H9 (cell line): Measurements from ENCODE around the gene IL15. TPM values are rescaled to one million over a fixed set of nuclear protein-coding genes. Genes with fewer than 3 reads are reported as not detected.

Experiments used
- DNase-seq: peaks from one replicate; pipeline ENCODE4 v3.0.0-alpha.2; 2017
- H2AFZ ChIP-seq: one replicate; pipeline ENCODE4 v1.6.1; 2013; ENCODE audit warnings: mild to moderate bottlenecking, low read length, control low read depth, moderate library complexity
- H2AK5ac ChIP-seq: 2 replicates; pipeline ENCODE4 v1.6.1; 2013; ENCODE audit warnings: low read length, control low read depth, mixed read lengths; ENCODE audit not compliant: insufficient read length
- H2BK120ac ChIP-seq: one replicate; pipeline ENCODE4 v1.6.1; 2013; ENCODE audit warnings: low read depth, mild to moderate bottlenecking, low read length, control low read depth, inconsistent platforms; ENCODE audit not compliant: poor library complexity, severe bottlenecking
- H2BK12ac ChIP-seq: 2 replicates; pipeline ENCODE4 v1.6.1; 2013; ENCODE audit warnings: low read length, control low read depth, mixed read lengths, low read depth; ENCODE audit not compliant: insufficient read length
- H2BK15ac ChIP-seq: 2 replicates; pipeline ENCODE4 v1.6.1; 2013; ENCODE audit warnings: low read depth, low read length, control low read depth
- H2BK20ac ChIP-seq: one replicate; pipeline ENCODE4 v1.6.1; 2013; ENCODE audit warnings: low read depth, mild to moderate bottlenecking, low read length, control low read depth, inconsistent platforms; ENCODE audit not compliant: poor library complexity, severe bottlenecking
- H2BK5ac ChIP-seq: 2 replicates; pipeline ENCODE4 v1.6.1; 2013; ENCODE audit warnings: low read length, control low read depth, mixed read lengths; ENCODE audit not compliant: insufficient read length
- H3K14ac ChIP-seq: 2 replicates; pipeline ENCODE4 v1.6.1; 2013; ENCODE audit warnings: low read length, control low read depth; ENCODE audit not compliant: insufficient read depth
- H3K18ac ChIP-seq: 2 replicates; pipeline ENCODE4 v1.6.1; 2013; ENCODE audit warnings: low read depth, mild to moderate bottlenecking, mixed read lengths, low read length, control low read depth; ENCODE audit not compliant: insufficient read length
- H3K23ac ChIP-seq: 2 replicates; pipeline ENCODE4 v1.6.1; 2013; ENCODE audit warnings: low read length, control low read depth, mixed read lengths, low read depth; ENCODE audit not compliant: insufficient read length
- H3K23me2 ChIP-seq: 2 replicates; pipeline ENCODE4 v1.6.1; 2013; ENCODE audit warnings: low read depth, mild to moderate bottlenecking, mixed read lengths, low read length, control low read depth; ENCODE audit not compliant: insufficient read length, poor library complexity, severe bottlenecking
- H3K27ac ChIP-seq: 2 replicates; pipeline ENCODE4 v1.5.1; 2013; ENCODE audit warnings: low read length, control low read depth, mixed read lengths, low read depth; ENCODE audit not compliant: insufficient read length
- H3K27me3 ChIP-seq: 2 replicates; pipeline ENCODE4 v1.6.1; 2013; ENCODE audit warnings: low read length, control low read depth, inconsistent platforms; ENCODE audit not compliant: insufficient read depth
- H3K4ac ChIP-seq: 2 replicates; pipeline ENCODE4 v1.6.1; 2013; ENCODE audit warnings: low read depth, mild to moderate bottlenecking, control low read depth, inconsistent platforms, low read length, moderate library complexity
- H3K4me1 ChIP-seq: 2 replicates; pipeline ENCODE4 v1.6.1; 2013; ENCODE audit warnings: low read length, control low read depth, inconsistent platforms; ENCODE audit not compliant: insufficient read depth
- H3K4me2 ChIP-seq: 2 replicates; pipeline ENCODE4 v1.6.1; 2013; ENCODE audit warnings: low read length, control low read depth, mixed read lengths; ENCODE audit not compliant: insufficient read length, insufficient read depth
- H3K56ac ChIP-seq: 2 replicates; pipeline ENCODE4 v1.6.1; 2013; ENCODE audit warnings: low read depth, mild to moderate bottlenecking, mixed read lengths, low read length, control low read depth; ENCODE audit not compliant: insufficient read length
- H3K79me1 ChIP-seq: 2 replicates; pipeline ENCODE4 v1.6.1; 2013; ENCODE audit warnings: low read depth, mild to moderate bottlenecking, moderate library complexity, low read length, control low read depth, inconsistent platforms; ENCODE audit not compliant: insufficient read depth, poor library complexity, severe bottlenecking
- H3K79me2 ChIP-seq: 2 replicates; pipeline ENCODE4 v1.6.1; 2013; ENCODE audit warnings: low read length, control low read depth, inconsistent platforms; ENCODE audit not compliant: insufficient read depth
- H3K9ac ChIP-seq: 2 replicates; pipeline ENCODE4 v1.6.1; 2013; ENCODE audit warnings: low read length, control low read depth, mixed read lengths; ENCODE audit not compliant: insufficient read length; ENCODE audit errors: extremely low read depth
- H3K9me3 ChIP-seq: one replicate; pipeline ENCODE4 v1.6.1; 2013; ENCODE audit warnings: low read depth, low read length, inconsistent platforms; ENCODE audit not compliant: control insufficient read depth
- H3T11ph ChIP-seq: one replicate; pipeline ENCODE4 v1.6.1; 2013; ENCODE audit warnings: mild to moderate bottlenecking, low read length, control low read depth, inconsistent platforms
- H4K20me1 ChIP-seq: one replicate; pipeline ENCODE4 v1.6.1; 2013; ENCODE audit not compliant: control insufficient read depth, insufficient read length, insufficient read depth
- H4K5ac ChIP-seq: 2 replicates; pipeline ENCODE4 v1.6.1; 2013; ENCODE audit warnings: low read depth, mild to moderate bottlenecking, mixed read lengths, low read length, control low read depth; ENCODE audit not compliant: insufficient read length
- H4K8ac ChIP-seq: replicated peaks from 2 replicates; pipeline ENCODE4 v1.6.1; 2013; ENCODE audit warnings: low read length, control low read depth, mixed read lengths, low read depth; ENCODE audit not compliant: insufficient read length
- H4K91ac ChIP-seq: 2 replicates; pipeline ENCODE4 v1.6.1; 2013; ENCODE audit warnings: low read depth, mild to moderate bottlenecking, moderate library complexity, mixed read lengths, low read length, control low read depth; ENCODE audit not compliant: insufficient read length
- H3K27ac Mint-ChIP-seq, 3 experiments: 2 replicates in 2 of 3; 3 replicates in 1 of 3; pipeline ENCODE4 v1.8.0; 2020 to 2021; ENCODE audit warnings: mixed read lengths in 3 of 3, mild to moderate bottlenecking in 1 of 3, moderate library complexity in 1 of 3
- H3K27me3 Mint-ChIP-seq: 2 replicates; pipeline ENCODE4 v1.8.0; 2021; ENCODE audit warnings: low read depth, mild to moderate bottlenecking, moderate library complexity, mixed read lengths
- H3K36me3 Mint-ChIP-seq, 3 experiments: 2 replicates in 2 of 3; 3 replicates in 1 of 3; pipeline ENCODE4 v1.8.0; 2020 to 2021; ENCODE audit warnings: low read depth in 3 of 3, mixed read lengths in 3 of 3; ENCODE audit not compliant: insufficient read depth in 1 of 3
- H3K4me1 Mint-ChIP-seq, 2 experiments: 2 replicates each; pipeline ENCODE4 v1.8.0; 2020; ENCODE audit warnings: mixed read lengths in 2 of 2
- H3K4me3 Mint-ChIP-seq, 2 experiments: 2 replicates in 1 of 2; 3 replicates in 1 of 2; pipeline ENCODE4 v1.8.0; 2020 to 2021; ENCODE audit warnings: mild to moderate bottlenecking in 2 of 2, mixed read lengths in 2 of 2, moderate library complexity in 1 of 2
- H3K9me3 Mint-ChIP-seq, 2 experiments: 2 replicates in 1 of 2; 3 replicates in 1 of 2; pipeline ENCODE4 v1.8.0; 2020; ENCODE audit warnings: mild to moderate bottlenecking in 2 of 2, mixed read lengths in 2 of 2, moderate library complexity in 1 of 2
- CTCF ChIP-seq: fragments of 200-600 bp; sonication (generic); conservative IDR thresholded peaks from 3 replicates; pipeline ENCODE4 v1.8.0; 2021; ENCODE audit warnings: antibody characterized with exemption, mild to moderate bottlenecking
- WGBS: extraction: QIAGEN DNeasy Blood & Tissue Kit; methylation state at CpG from one replicate; pipeline ENCODE4 v1.1.7; 2013; ENCODE audit warnings: missing lambda C conversion rate, low lambda C conversion rate, mixed read lengths; ENCODE audit not compliant: insufficient read length; ENCODE audit errors: extremely low coverage; 5-methylcytosine and 5-hydroxymethylcytosine counted together
- total RNA-seq: library from RNA; stranded (reverse); gene quantifications from 2 replicates; pipeline ENCODE4 v1.2.1, GENCODE V29; 2021

The IL15 gene
- total RNA-seq, 1 experiment from 2014 or later: 0.61 TPM

GRCh38 chr4:141605425-141605856, 30.9 kb upstream of the IL15 start:
- Histone ChIP-seq H3K23ac (no peak overlapping the region), H3K9ac (no peak overlapping the region), H2BK15ac (no peak overlapping the region), H3K23me2 (no peaks in the 10 kb centered on the region), H2BK20ac (no peak overlapping the region), H3T11ph (no peak overlapping the region), H4K8ac (no peak overlapping the region), H3K4ac (no peak overlapping the region), H2BK12ac (no peak overlapping the region), H3K27ac (no peak overlapping the region), H3K56ac (no peak overlapping the region), H4K5ac (no peak overlapping the region), H2AK5ac (no peak overlapping the region), H3K79me1 (no peaks in the 10 kb centered on the region), H3K4me2 (no peak overlapping the region), H3K9me3 (no peaks in the 10 kb centered on the region), H4K91ac (no peak overlapping the region), H2AFZ (no peak overlapping the region), H3K4me1 (no peaks in the 10 kb centered on the region), H2BK5ac (no peak overlapping the region), H4K20me1 (no peaks in the 10 kb centered on the region), H3K79me2 (no peaks in the 10 kb centered on the region), H3K14ac (no peak overlapping the region), H2BK120ac (no peak overlapping the region), H3K27me3 (no peaks in the 10 kb centered on the region), H3K18ac (no peak overlapping the region)
- no peak for DNase-seq
- H3K9me3 Mint-ChIP-seq: peaks cover 4 to 5% of the 10 kb centered on the region in 2 experiments; a peak in 2 of 5 replicates
- no peaks in the 10 kb centered on the region for H3K4me1 Mint-ChIP-seq
- TF ChIP-seq CTCF: no peak
- H3K27ac Mint-ChIP-seq: no peak overlapping the region
- no CpG with 5 or more reads among the region's 18 CpGs for WGBS
- no peak overlapping the region for H3K4me3 Mint-ChIP-seq
- no peaks in the 10 kb centered on the region for H3K27me3 Mint-ChIP-seq
- peaks cover 0 to 4% (median 4%) of the 10 kb centered on the region in 3 experiments; a peak in 3 of 7 replicates for H3K36me3 Mint-ChIP-seq
